ENCODE results near the gene TMX2. TPM values are rescaled to one million over a fixed set of nuclear protein-coding genes. Genes with fewer than 3 reads are reported as not detected.

TMX2 gene
- total RNA-seq, 1 experiment from 2014 or later: 91.3 TPM

DNA sequence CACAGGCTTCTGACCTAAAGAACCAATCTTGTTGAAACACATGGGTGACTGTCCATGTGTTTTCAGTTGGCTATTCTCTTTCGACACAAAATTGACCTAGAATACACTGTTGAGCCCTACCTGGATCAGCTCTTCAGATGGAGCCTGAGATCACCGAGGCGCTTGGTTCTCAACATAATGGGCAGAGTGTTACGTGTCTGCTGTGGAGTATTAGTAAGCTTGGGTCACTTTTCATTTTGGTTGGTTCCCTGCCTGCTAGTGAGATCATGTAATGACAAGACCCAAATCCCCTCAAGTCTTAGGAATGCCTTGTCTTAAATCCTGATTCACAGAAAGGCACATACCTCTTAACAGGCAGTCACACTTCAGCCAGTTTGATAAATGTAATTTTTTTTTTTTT lies 9.1 kb upstream of the TMX2 start:
- Mint-ChIP-seq H3K36me3 (ENCODE audit: insufficient read depth in 1 of 3, low read depth in 3 of 3) (peaks cover 28 to 63% (median 47%) of the 10 kb centered on the region in 3 experiments; a peak in 6 of 7 replicates), H3K4me3 (no peak overlapping the region), H3K27ac (no peak overlapping the region; a peak in 1 of 7 replicates), H3K9me3 (no peaks in the 10 kb centered on the region), H3K4me1 (peaks cover 0 to 4% of the 10 kb centered on the region in 2 experiments; a peak in 1 of 4 replicates), H3K27me3 (ENCODE audit: low read depth) (no peaks in the 10 kb centered on the region)
- no peaks in the 10 kb centered on the region for H3K23me2 ChIP-seq (ENCODE audit: insufficient read length, low read depth, low read length, poor library complexity, severe bottlenecking)
- H4K5ac ChIP-seq (ENCODE audit: insufficient read length, low read depth, low read length): no peak overlapping the region
- no peak overlapping the region for H3K18ac ChIP-seq (ENCODE audit: insufficient read length, low read depth, low read length)
- no peaks in the 10 kb centered on the region for H3K27me3 ChIP-seq (ENCODE audit: insufficient read depth, low read length)
- no CpG with 5 or more reads among the region's 4 CpGs for WGBS (ENCODE audit: extremely low coverage, insufficient read length, low lambda C conversion rate)
- no peak for DNase-seq
- H4K91ac ChIP-seq (ENCODE audit: insufficient read length, low read depth, low read length): no peak overlapping the region
- no peaks in the 10 kb centered on the region for H3K9me3 ChIP-seq (ENCODE audit: control insufficient read depth, low read depth, low read length)
- no peak overlapping the region for H3K4ac ChIP-seq (ENCODE audit: low read depth, low read length)
- no peak overlapping the region for H3K4me2 ChIP-seq (ENCODE audit: insufficient read depth, insufficient read length, low read length)
- H3K9ac ChIP-seq (ENCODE audit: extremely low read depth, insufficient read length, low read length): no peak overlapping the region
- TF ChIP-seq, protein P1, sequence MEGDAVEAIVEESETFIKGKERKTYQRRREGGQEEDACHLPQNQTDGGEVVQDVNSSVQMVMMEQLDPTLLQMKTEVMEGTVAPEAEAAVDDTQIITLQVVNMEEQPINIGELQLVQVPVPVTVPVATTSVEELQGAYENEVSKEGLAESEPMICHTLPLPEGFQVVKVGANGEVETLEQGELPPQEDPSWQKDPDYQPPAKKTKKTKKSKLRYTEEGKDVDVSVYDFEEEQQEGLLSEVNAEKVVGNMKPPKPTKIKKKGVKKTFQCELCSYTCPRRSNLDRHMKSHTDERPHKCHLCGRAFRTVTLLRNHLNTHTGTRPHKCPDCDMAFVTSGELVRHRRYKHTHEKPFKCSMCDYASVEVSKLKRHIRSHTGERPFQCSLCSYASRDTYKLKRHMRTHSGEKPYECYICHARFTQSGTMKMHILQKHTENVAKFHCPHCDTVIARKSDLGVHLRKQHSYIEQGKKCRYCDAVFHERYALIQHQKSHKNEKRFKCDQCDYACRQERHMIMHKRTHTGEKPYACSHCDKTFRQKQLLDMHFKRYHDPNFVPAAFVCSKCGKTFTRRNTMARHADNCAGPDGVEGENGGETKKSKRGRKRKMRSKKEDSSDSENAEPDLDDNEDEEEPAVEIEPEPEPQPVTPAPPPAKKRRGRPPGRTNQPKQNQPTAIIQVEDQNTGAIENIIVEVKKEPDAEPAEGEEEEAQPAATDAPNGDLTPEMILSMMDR (conservative IDR thresholded peaks at IDR 0.05): no peak
- no peaks in the 10 kb centered on the region for H3K4me1 ChIP-seq (ENCODE audit: insufficient read depth, low read length)
- H3K79me1 ChIP-seq (ENCODE audit: insufficient read depth, low read depth, low read length, poor library complexity, severe bottlenecking): no peaks in the 10 kb centered on the region
- no peak overlapping the region for H2AFZ ChIP-seq (ENCODE audit: low read length)
- no peaks in the 10 kb centered on the region for H4K20me1 ChIP-seq (ENCODE audit: control insufficient read depth, insufficient read depth, insufficient read length)
- H4K8ac ChIP-seq (replicated peaks; ENCODE audit: insufficient read length, low read depth, low read length): no peak overlapping the region
- H3K27ac ChIP-seq (ENCODE audit: insufficient read length, low read depth, low read length): no peak overlapping the region
- no peak overlapping the region for H3K14ac ChIP-seq (ENCODE audit: insufficient read depth, low read length)
- no peak overlapping the region for H3K56ac ChIP-seq (ENCODE audit: insufficient read length, low read depth, low read length)
- no peaks in the 10 kb centered on the region for H3K79me2 ChIP-seq (ENCODE audit: insufficient read depth, low read length)
- no peak overlapping the region for H2BK12ac ChIP-seq (ENCODE audit: insufficient read length, low read depth, low read length)
- no peak overlapping the region for H3K23ac ChIP-seq (ENCODE audit: insufficient read length, low read depth, low read length)
- H3T11ph ChIP-seq (ENCODE audit: low read length): no peak overlapping the region
- H2AK5ac ChIP-seq (ENCODE audit: insufficient read length, low read length): no peak overlapping the region
- H2BK20ac ChIP-seq (ENCODE audit: low read depth, low read length, poor library complexity, severe bottlenecking): no peak overlapping the region
- no peak overlapping the region for H2BK120ac ChIP-seq (ENCODE audit: low read depth, low read length, poor library complexity, severe bottlenecking)
- no peak overlapping the region for H2BK5ac ChIP-seq (ENCODE audit: insufficient read length, low read length)
- no peak overlapping the region for H2BK15ac ChIP-seq (ENCODE audit: low read depth, low read length)

All from H9 (cell line).